Mesothelial cell of epicardium (in vitro differentiated cells): ENCODE data around the gene MSL2. TPM values are rescaled to one million over a fixed set of nuclear protein-coding genes. Genes with fewer than 3 reads are reported as not detected.

Experiments used
- DNase-seq, 2 experiments: peaks; one replicate each; pipeline ENCODE4 v3.0.0; 2021; ENCODE audit warnings: low spot score in 2 of 2; ENCODE audit not compliant: unreplicated experiment in 2 of 2
- H3K27ac Mint-ChIP-seq: 2 replicates; pipeline ENCODE4 v1.8.0; 2021; ENCODE audit warnings: mixed read lengths
- H3K27me3 Mint-ChIP-seq: 2 replicates; pipeline ENCODE4 v1.8.0; 2021; ENCODE audit warnings: low read depth, mixed read lengths
- H3K36me3 Mint-ChIP-seq: 2 replicates; pipeline ENCODE4 v1.8.0; 2021; ENCODE audit warnings: mixed read lengths
- H3K4me1 Mint-ChIP-seq: 2 replicates; pipeline ENCODE4 v1.8.0; 2021; ENCODE audit warnings: mixed read lengths
- H3K4me3 Mint-ChIP-seq: 2 replicates; pipeline ENCODE4 v1.8.0; 2021; ENCODE audit warnings: mild to moderate bottlenecking, moderate library complexity, mixed read lengths
- H3K9me3 Mint-ChIP-seq: 2 replicates; pipeline ENCODE4 v1.8.0; 2021; ENCODE audit warnings: mixed read lengths
- CTCF ChIP-seq: fragments of 200-600 bp; sonication (generic); IDR thresholded peaks from one replicate; pipeline ENCODE4 v1.5.0; 2021; ENCODE audit warnings: antibody characterized with exemption; ENCODE audit not compliant: unreplicated experiment
- total RNA-seq: library from RNA; stranded (reverse); gene quantifications from 3 replicates; pipeline ENCODE4 v1.2.1, GENCODE V29; 2021

The MSL2 gene
- total RNA-seq, 1 donor from 2014 or later, result 43.2 TPM

DNA sequence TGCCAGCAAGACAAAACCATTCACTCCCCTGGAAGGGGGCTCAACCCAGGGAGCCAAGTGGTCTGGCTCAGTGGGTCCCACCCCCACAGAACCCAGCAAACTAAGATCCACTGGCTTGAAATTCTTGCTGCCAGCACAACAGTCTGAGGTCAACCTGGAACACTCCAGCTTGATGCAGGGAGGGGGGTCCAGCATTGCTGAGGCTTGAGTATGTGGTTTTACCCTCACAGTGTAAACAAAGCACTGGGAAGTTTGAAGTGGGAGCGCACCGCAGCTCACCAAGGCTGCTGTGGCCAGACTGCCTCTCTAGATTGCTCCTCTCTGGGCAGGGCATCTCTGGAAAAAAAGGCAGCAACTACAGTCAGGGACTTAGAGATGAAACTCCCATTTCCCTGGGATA is 81.7 kb downstream of the MSL2 start:
- H3K4me1 Mint-ChIP-seq, result no peaks in the 10 kb centered on the region
- H3K27ac Mint-ChIP-seq, result no peak overlapping the region
- no peaks in the 10 kb centered on the region for H3K27me3 Mint-ChIP-seq
- H3K36me3 Mint-ChIP-seq, result peaks cover 71% of the 10 kb centered on the region
- DNase-seq, result no peak
- no peak for TF ChIP-seq CTCF
- H3K4me3 Mint-ChIP-seq, result no peak overlapping the region
- peaks cover 53% of the 10 kb centered on the region for H3K9me3 Mint-ChIP-seq

DNA sequence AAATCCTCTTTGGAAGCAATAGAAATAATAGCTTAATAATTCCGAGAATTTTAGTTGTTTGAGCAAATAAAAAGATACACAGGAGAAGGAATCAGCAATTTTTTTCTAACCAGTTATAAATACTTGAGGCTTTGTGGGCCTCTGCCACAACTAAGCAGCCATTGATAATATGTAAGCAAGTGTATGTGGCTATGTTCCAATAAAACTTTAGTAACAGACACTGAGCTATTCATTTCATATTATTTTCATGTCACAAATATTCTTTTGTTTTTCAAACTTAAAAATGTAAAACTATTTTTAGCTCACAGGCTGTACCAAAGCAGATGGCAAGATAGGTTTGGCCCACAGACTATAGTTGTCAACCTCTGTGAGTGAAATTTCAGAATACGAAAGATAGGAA is 85.7 kb downstream of the MSL2 start:
- Mint-ChIP-seq H3K4me1 (no peaks in the 10 kb centered on the region), H3K9me3 (peaks cover 20% of the 10 kb centered on the region), H3K36me3 (peaks cover 53% of the 10 kb centered on the region), H3K27ac (no peak overlapping the region), H3K4me3 (no peak overlapping the region), H3K27me3 (no peaks in the 10 kb centered on the region)
- no peak for TF ChIP-seq CTCF
- no peak for DNase-seq

DNA sequence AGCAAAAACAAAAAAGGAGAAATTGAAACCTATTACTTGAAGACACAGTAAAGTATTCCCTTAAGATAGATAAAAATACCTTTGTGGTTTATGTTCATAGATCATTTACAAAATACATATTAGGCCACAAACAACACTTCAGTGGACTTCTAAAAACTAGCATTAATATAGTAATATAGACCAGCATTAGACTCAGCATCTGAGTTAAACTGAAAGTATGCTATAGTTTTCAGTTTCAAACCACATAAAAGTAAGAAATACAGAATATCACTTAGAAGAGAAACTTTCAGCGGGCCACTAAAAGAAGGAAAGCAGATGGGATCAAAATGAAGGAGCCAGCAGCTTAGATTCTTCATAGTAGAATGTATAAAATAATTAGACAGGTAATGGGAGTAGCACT is 86.6 kb downstream of the MSL2 start:
- peaks cover 17% of the 10 kb centered on the region for H3K9me3 Mint-ChIP-seq
- no peaks in the 10 kb centered on the region for H3K4me1 Mint-ChIP-seq
- no peaks in the 10 kb centered on the region for H3K27me3 Mint-ChIP-seq
- no peak overlapping the region for H3K4me3 Mint-ChIP-seq
- no peak for TF ChIP-seq CTCF
- H3K27ac Mint-ChIP-seq, result no peak overlapping the region
- H3K36me3 Mint-ChIP-seq, result peaks cover 48% of the 10 kb centered on the region
- no peak for DNase-seq

DNA sequence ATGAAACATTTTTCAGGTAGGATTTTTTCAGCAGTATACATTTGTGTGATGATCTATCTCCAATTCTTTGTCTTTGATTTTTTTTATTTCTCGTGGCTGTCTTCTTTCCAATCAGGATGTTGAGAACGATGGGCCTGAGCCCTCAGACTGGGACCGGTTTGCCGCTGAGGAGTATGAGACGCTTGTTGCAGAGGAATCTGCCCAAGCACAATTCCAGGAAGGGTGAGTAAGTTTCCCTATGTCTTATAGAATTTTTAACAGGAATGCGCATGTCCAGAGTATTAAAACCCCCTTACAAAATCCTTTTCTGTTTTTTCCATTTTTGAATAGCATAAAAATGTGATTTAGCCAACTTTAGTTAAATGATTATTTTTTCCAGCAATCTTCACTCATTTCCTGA is 90.0 kb downstream of the MSL2 start:
- no peaks in the 10 kb centered on the region for H3K4me1 Mint-ChIP-seq
- no peaks in the 10 kb centered on the region for H3K27me3 Mint-ChIP-seq
- H3K9me3 Mint-ChIP-seq, result no peaks in the 10 kb centered on the region
- H3K36me3 Mint-ChIP-seq, result peaks cover 30% of the 10 kb centered on the region
- no peak overlapping the region for H3K4me3 Mint-ChIP-seq
- no peak for TF ChIP-seq CTCF
- no peak overlapping the region for H3K27ac Mint-ChIP-seq
- no peak for DNase-seq

GRCh38 chr3:136105044-136105443 is 91.1 kb downstream of the MSL2 start:
- DNase-seq, result no peak
- Mint-ChIP-seq H3K36me3 (peaks cover 36% of the 10 kb centered on the region), H3K4me1 (no peaks in the 10 kb centered on the region), H3K9me3 (no peaks in the 10 kb centered on the region), H3K27ac (no peak overlapping the region), H3K27me3 (no peaks in the 10 kb centered on the region), H3K4me3 (no peak overlapping the region)
- TF ChIP-seq CTCF, result no peak

Other genes starting within 250 kb of the MSL2 start
- gene PPP2R3A, start 230.6 kb downstream of the MSL2 start, total RNA-seq, result 18.7 to 19.8 TPM (median 18.9 TPM) in 3 replicates
- 29.2 to 31.2 TPM (median 31.1 TPM) in 3 replicates for gene PCCB, start 54.0 kb upstream of the MSL2 start, total RNA-seq